Mucosa of gallbladder (tissue), 1 donor: Measurements from ENCODE around the gene FXYD6. TPM values are rescaled to one million over a fixed set of nuclear protein-coding genes. Genes with fewer than 3 reads are reported as not detected.

Source experiments
- DNase-seq: peaks from one replicate; pipeline ENCODE4 v3.0.0-alpha.2; 2020; ENCODE audit warnings: low spot score
- total RNA-seq: library from RNA; stranded (reverse); gene quantifications from one replicate; pipeline ENCODE4 v1.2.1, GENCODE V29; 2021
- donor health status: DM: no; HTN: no; CAD: no.

Gene FXYD6
- total RNA-seq, 1 donor from 2014 or later: 185 TPM

- no peak for DNase-seq
These were observed 82.3 kb downstream of the FXYD6 start for GRCh38 chr11:117794135-117794534.

DNA sequence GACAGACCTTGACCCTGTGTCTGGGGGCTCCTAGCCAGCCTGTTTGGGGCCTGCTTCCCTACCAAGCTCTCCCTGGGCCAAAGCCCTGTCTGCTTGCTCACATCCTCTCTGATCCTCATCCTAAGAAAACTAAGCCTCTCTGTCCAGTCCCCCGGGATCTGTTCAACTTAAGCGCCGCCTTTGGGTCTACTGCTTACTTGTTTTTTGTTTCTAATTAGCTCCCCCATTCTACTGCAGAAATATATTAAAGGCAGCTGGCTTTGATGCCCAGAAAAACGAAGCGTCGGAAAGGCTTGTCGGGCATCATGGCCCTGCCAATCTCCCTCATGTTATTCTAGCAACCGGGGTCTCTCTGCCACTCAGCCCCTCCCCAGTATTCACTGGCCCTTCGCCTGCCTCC, 82.9 kb downstream of the FXYD6 start:
- no peak for DNase-seq

DNA sequence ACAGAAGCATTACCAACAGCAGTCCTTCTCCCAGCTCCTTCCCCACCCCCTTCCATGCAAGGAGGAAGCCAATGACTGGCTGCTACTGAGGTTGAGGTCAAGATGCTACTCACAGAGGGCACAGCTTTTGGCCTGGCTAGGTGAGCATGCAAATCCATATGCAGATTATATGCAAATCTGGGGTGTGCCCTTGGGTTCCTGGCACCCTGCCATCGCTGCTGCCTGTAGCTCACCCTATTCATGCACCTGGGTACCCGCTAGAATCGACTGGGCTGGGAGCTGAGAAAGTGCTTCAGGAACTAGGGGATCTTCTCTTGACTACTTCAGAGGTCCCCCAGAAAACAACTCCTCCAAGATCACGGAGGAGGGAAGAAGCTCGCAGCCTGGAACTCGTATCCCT, 83.5 kb downstream of the FXYD6 start:
- DNase-seq: no peak

GRCh38 chr11:117792241-117792640, 84.2 kb downstream of the FXYD6 start:
- DNase-seq: no peak

DNA sequence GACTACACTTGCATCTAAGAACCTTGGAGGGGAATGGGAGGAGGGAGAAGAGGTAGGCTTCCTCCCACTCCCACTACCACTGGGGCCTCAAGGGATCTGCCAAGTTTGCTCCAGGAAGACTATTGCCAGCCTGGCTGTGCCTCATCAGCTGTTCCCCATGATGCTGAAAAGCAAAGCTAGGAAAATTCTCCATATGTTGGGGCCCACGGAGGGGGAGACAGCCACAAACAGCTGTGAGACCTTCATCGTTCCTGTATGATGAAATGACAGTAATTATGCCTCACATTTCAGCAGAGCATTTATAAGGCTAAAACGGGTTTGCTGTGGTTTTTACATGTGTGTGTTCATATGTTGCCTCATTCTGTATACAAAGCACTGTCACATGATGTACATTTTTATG, 86.2 kb downstream of the FXYD6 start:
- no peak for DNase-seq

DNA sequence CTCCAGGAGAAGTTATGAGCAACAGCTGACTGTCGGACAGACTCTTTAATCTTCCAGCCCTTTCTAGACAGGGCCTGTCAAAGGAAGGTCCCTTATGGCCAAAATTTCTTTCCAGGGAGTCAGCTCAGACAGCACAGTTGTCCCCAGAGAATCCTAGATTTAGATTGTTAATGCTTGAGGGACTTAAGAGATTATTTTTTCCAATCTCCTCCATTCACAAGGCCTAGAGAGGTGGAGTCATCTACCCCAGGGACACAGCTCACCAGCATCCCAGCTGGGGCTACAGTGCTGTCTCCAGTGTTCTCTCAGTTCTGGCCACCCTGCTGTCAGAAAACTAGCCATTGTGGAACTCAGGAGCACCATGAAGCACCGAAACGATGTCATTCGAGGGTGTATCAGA, 87.2 kb downstream of the FXYD6 start:
- no peak for DNase-seq

Other genes starting within 250 kb of the FXYD6 start
- gene DSCAML1, start 79.4 kb downstream of the FXYD6 start, total RNA-seq: 8.0 TPM
- gene FXYD2, start 51.9 kb downstream of the FXYD6 start, total RNA-seq: 1,539 TPM
- 0.63 TPM for gene TMPRSS13, start 52.7 kb upstream of the FXYD6 start, total RNA-seq
- 29.3 TPM for gene IL10RA, start 109.7 kb upstream of the FXYD6 start, total RNA-seq
- 180 TPM for gene TMPRSS4, start 200.4 kb upstream of the FXYD6 start, total RNA-seq
- gene SMIM35, start 210.3 kb upstream of the FXYD6 start, total RNA-seq: not detected